GM21447 (cell line): ENCODE data around the gene TENM3.

Source experiments
- ATAC-seq: cut with Tn5 transposase; IDR thresholded peaks from one replicate; pipeline ENCODE4 v1.9.1; 2021; ENCODE audit not compliant: unreplicated experiment

The TENM3 gene

DNA sequence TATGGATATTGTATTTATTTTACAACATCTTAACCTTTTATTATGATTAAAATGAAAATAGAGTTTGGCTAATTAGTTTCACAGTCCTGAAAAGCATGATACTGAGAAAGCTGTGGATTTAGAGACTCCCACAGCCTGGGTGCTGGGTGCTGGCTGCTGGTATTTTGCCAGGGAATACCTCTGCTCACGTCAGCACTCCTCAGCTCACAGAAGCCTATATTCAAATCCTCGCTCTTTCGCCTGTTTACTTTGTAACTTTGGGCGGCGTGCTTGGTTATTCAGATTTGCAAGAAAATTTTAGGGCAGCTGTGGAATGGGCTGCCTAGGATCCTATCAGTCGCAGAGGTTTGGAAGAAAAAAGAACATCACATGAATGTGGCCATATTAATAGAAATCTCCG is 412.1 kb downstream of the TENM3 start:
- ATAC-seq = no peak

DNA sequence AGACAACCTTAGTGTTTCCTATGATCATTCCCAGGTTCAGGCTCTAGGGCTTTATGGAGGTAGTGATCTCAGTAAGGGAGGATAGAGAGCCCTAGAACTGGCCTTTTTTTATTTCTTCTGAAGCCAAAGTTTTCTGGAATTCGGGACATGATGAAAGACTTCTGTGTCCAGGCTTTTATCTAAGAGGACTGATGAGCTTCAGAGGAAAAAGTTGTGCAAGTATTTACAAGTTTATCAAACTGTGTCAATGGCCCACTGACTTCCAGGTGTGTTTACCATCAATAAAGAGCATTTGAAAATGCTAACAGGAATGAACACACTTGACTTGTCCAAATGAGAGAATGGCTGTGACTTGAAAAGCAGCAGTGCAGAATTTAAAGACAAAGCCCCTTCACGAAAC is 419.3 kb downstream of the TENM3 start:
- no peak for ATAC-seq

DNA sequence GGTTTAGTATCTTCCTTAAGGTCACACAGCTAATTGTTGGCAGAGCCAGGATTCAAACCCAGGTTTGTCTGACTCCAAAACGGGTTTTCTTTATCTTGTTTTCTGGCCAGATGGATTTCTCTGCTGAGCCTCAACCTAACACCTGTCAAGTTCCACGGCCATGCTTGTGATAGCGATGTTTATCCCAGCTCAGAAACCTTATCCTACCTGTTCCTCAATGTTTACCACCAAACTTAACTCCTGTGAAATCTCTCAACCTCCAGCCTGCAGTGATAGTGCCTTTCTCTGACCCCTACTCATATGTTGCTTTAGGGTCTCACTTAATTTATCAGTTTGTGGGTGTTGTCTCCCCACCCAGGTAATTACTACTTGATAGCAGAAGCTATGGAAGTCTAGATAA is 428.0 kb downstream of the TENM3 start:
- ATAC-seq = no peak

DNA sequence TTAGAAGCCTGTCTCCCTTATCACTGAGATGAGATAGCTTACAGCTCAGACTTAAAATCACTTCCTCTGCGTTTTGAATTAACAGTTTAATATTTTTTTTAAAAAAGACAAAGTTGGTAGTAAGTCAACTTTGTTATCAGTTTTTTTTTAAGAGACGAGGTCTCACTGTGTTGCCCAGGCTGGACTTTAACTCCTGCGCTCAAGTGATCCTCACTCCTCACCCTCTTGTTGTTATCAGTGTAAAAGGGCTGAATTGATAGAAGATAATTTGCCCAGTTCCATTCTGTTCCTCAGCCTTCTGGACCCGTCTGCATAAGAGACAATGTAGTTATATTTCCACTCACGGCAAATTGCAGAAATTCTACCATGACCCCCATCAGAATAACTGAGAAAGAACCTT is 428.5 kb downstream of the TENM3 start:
- ATAC-seq = no peak

DNA sequence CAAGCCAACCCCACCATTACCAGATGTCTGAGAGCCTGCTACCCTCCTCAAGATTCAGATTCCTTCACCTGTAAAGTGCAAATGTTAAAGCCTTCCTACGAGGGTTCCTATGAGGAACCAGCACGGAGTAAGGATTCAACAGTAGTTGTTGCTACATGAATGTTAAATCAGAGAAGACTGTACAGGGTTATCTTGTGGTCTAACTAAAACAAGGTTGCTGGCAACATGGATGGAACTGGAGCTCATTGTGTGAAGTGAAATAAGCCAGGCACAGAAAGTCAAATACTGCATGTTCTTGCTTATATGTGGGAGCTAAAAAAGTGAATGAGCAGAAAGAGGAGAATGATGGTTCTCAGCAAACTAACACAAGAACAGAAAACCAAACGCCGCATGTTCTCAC is 435.4 kb downstream of the TENM3 start:
- ATAC-seq = no peak

DNA sequence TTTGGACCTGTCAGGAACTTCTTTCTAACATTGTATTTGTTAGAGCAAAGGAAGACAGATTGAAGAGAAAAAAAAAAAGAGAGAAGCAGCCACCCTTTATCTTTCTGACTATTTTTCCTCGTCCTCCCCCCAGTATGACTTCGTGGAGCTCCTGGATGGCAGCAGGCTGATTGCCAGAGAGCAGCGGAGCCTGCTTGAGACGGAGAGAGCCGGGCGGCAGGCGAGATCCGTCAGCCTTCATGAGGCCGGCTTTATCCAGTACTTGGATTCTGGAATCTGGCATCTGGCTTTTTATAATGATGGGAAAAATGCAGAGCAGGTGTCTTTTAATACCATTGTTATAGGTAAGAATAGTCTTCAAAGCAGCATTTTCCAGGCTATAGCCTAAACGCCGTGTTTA is 436.3 kb downstream of the TENM3 start:
- no peak for ATAC-seq

DNA sequence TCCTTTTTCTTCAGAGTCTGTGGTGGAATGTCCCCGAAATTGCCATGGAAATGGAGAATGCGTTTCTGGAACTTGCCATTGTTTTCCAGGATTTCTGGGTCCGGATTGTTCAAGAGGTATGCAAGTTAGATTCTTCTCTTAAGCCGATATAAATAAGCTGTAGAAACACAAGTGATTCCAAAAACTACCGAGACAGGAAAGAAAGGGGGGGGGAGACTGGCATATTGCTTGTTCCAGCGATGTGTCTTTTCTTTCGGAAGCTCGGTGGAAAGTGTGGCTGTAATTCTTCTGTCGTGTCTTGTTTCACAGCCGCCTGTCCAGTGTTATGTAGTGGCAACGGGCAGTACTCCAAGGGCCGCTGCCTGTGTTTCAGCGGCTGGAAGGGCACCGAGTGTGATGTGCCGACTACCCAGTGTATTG is 437.0 kb downstream of the TENM3 start:
- ATAC-seq = no peak

DNA sequence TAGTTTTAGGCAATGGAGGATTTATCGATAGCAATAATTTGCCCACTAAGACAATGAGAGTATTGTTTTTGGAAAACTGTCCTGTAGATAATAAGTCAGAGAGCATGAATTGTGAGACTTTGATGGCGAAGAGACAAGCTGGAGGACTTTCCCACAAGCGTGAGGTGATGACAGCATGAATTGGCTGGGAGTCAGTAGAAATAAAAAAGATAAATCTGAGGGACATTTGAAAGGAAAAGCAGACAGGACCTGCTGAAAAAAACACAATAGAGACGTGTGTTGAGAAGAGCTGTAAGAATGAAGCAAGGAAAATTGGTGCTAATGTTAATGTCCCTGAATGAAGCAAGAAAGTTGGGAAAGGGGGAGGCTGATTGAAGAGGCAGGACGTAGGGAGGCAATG is 440.5 kb downstream of the TENM3 start:
- ATAC-seq = no peak

DNA sequence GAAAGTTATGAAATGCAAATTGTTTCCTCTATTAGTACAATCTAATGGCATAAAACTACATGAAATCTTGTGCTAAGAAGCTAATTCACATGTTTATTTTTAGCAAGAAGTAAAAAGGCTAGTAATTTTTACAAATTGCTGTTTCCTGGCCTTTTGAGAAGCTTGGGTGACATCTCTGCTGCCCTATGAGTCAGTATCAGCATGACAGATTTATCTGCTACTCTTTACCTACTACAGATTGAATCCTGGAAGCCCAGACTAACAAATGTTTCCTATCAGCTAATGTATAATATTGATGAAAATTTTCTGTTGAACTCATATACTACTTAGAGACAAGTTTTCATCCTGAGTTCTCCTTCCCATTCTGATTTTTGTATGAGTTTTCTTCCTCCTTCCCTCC is 441.6 kb downstream of the TENM3 start:
- ATAC-seq = no peak

DNA sequence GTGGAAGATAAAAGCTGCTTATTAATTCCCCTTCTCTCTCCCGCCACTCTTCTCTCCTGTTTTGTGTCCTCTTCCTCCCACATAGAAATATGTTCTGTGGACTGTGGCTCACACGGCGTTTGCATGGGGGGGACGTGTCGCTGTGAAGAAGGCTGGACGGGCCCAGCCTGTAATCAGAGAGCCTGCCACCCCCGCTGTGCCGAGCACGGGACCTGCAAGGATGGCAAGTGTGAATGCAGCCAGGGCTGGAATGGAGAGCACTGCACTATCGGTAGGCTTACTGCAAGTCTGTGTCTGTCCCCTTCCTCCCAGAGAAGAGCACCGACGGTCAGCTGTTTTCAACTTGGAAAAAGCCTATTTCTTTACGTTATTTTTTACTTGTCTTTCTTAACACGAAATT is 444.9 kb downstream of the TENM3 start:
- ATAC-seq = no peak

DNA sequence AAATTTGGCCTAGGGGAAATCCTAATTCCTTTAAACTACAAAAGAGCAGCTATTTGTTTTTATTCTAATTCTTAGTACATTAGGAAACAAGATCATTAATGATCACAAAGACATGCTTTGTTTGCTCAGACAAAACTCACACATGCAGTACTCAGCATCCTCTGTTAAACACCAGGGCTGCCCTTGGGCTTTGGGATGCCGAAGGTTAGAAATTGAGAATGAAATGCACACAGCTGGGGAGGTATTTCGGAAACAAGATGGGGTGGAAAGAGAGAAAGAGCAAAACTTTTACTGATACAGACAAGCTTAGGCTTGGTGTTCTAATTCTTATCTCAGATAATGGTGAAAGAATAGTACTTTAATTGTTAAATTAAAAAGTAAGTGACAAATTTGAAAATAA is 451.3 kb downstream of the TENM3 start:
- ATAC-seq = no peak

DNA sequence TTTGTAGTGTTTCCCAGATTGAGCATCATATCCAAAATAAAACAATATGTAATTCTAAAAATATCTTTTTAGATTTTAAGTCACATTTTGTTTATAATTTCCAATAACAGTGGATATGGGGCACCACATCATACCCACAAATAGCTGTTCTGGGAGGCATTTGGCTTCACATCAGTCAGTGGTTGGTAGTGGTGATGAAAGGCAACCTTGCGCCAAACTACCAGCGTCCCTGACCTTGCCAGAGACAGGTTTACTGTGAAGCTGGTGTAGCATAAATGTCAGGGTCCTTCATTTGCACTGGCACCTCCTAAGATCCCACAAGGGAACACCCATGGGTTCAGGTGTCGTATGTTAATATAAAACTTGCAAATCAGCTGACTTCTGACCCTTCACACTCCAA is 451.8 kb downstream of the TENM3 start:
- no peak for ATAC-seq

DNA sequence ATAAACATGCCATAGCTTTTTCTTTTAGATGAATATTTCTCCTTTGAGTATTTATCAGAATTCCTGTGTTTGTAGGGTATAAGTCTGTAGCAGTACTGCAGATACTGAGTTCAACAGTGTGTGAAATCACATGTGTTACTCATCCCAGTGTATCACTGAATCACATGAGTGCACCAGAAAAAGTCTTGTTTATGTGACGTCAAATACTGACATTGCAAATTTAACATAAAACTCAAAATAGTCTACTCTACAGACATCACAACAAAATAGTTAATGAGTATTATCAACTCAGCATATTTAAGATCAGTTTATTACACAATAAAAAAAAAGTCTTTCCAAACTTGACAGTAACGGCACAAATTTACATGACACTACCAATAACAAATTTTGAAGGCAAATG is 452.6 kb downstream of the TENM3 start:
- no peak for ATAC-seq

DNA sequence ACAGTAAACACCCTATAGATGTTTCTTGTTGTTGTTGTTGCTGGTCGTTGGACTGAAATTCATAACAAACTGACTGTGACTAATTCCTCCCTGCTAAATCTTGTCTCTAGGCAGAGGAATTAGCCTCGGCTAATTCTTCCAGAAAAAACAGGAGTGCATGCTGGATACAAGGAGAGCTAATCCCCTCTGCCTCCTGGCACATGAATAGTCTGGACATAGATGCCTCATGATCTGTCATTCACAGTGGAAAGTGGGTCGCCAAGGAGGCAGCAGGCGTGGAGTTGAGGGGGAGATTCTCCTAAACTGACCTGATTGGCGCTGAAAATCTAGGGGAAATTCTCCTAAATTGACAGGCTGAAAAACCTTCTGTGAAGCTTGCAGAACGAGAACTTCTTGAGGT is 453.9 kb downstream of the TENM3 start:
- ATAC-seq = no peak

DNA sequence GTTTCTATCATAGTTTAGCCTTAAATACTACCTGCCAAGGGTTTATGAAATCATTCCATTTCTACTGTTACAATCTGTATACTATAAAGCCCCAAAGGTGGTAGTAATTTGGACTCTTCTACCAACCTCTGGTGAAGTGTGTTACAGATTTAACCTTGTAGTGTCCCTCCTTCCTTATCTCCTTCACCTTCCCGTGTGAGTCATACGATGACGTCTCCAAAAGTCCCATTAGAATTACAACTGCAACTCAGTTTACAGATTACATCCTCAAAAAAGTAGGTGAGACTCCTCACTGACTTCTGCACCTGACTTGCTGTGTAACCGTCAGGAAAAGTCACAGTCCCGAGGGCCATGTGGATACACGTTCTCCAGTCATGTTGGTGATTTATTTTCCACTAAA is 455.0 kb downstream of the TENM3 start:
- no peak for ATAC-seq

DNA sequence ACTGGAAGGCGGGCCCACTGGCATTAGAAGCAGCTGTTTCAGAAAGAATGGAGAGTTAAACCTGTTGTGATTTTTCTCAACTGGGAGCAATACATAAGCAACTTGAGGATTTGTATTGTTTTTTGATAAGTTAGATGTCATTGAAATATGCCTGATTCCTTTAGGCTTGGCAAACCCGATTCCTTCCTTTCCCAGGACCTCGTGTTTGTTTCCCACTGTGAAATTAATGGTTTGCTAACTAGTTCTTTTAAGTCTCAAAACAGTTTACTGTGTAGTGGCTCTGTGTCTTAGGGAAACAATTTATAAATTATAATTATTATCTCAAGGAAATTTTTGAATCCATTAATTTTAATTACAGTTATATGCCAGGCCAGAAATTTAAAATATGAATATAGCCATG is 456.0 kb downstream of the TENM3 start:
- no peak for ATAC-seq

DNA sequence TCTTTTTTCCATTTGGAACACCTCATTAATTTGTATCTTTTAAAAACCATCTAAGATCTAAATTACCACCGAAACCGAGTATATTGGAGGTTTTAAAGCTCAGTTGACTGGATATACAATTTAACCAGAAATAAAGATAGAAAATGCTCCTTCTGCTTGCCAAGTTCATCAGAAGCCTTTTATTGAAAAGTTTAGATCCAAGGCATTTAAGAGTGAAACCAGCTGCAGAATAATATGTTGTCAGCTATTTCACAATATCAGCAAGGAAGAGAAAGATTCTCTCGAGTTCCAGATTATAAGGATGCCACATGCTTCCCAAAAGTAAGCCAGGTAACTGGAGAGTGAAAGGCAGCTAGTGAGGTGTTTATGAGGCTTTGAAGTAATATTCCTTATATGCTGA is 456.6 kb downstream of the TENM3 start:
- no peak for ATAC-seq

DNA sequence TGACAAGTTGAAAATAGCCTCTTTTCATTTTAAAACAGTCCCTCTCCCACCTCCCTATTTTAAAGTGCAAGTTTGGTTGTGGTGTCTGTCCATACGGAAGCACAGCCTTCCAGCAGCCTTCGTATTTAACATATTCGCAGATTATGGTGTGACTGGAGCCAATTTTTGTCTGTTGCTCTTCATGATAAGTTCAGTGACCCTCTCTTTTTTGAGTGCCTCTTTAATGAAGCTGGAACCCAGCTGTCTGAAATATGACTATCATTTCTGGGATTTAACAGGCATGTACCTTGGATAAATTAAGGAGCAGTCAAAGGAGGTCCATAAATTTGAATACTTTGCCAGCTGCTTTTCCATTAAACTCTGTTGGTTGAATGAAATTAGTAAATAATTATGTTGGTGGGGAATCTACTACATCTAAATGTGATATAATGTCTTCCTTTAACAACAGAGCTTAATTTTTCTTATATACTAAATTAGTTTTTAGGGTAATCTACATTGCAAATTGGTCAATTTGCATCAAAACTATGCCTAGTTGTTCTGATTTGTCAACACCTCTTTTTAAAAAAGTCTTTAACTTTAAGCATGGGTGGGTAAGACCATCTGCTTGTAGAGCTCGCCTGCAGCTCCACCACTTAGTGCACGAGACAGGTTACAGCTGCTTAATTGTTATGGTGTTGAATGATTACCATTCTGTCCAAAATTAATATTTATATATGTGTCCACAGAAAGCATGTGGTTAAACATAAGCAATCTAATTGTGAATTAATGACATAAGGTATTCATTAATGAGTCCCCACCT is 457.4 kb downstream of the TENM3 start:
- ATAC-seq = no peak

DNA sequence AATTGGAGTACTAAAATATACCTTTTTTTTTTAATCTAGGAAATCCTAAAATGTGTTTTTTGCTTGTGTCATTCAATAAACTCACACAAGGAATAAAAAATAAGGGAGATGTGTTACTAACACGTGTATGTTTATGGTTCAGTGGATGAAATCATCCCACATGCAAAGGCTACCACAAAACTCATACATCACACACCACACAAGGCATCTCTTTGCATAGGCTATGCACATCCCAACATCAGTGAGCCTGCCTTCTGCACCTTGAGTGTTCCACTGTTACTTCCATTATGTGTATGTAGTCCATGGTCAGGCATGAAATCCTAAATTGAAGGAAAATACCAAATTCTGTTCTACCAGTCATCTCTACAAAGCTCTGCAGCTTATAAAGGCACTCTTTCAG is 460.9 kb downstream of the TENM3 start:
- ATAC-seq = no peak

DNA sequence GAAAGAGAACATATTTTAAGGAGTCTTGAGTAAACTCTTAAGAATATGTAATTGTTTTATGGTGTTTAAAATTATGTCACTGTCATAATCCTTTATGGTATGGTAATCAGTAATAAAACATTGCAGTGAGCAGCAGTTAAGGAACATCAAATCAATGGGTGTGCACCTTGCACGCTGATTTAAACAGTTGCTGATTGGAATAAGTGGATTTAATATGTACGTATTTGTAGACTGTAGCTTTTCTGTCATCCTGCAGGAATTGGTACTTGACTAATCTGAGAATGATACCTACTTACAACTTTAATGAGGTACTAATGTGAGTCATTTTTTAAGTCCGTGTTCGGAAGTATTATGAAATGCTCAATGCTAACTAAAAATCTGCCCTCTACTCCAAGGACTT is 461.7 kb downstream of the TENM3 start:
- no peak for ATAC-seq

DNA sequence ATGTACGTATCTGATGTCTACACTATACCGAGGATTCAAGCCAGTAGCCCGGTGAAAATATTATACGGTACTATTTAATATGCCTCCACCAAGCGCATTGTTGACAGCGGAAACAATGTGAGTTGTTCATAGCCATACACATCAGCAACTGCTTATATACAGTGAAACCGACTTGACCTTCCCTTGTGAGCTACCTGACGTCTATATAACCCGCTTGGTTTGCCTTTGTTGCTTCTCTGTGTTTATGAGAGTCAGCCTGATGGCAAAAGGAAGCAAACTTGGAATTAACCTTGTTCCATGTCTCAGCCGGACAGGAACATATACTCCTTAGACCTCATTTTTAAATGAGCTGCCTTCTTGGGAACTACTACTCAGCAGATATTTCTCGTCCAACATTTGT is 462.2 kb downstream of the TENM3 start:
- no peak for ATAC-seq

DNA sequence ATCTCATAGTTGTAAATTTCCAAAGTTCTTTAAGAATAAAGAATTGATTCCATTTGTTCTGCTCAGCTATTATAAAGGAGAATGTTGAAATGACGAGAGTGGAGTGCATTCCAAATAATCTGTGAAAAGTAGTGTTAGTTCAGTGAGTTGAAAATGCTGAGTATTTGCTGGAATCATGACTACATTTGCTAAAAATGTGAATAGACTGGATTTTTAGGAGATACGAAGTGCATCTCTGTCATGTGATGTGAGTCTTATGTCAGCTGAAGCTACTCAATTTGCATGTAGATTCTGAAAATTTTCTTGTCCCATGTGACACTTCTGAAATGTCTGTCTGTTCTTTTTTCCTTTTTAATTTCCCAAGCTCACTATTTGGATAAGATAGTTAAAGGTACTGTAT is 468.0 kb downstream of the TENM3 start:
- ATAC-seq = no peak

DNA sequence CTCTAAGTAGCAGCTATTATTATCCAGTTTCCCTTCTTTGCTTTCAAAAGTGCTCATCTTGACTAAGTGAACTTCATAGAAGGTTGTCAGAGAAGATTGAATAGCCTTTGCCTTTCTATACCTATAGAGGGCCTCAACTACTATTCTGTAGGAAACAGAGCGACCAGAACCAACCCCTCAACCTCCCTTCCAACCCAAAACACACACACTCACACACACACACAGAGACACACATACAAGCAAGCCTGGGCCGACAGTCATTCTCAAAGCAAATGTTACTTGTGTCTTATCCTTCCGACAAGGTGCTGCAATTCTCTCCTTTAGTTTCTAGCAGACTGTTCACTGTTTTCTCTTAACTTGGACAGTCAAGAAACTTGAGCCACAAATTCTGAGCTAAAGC is 472.3 kb downstream of the TENM3 start:
- ATAC-seq = no peak
